GM21529 (cell line): ENCODE measurements around the gene DCDC2C.

Experiments
- ATAC-seq: cut with Tn5 transposase; IDR thresholded peaks from one replicate; pipeline ENCODE4 v1.9.1; 2021; ENCODE audit not compliant: unreplicated experiment

The DCDC2C gene

DNA sequence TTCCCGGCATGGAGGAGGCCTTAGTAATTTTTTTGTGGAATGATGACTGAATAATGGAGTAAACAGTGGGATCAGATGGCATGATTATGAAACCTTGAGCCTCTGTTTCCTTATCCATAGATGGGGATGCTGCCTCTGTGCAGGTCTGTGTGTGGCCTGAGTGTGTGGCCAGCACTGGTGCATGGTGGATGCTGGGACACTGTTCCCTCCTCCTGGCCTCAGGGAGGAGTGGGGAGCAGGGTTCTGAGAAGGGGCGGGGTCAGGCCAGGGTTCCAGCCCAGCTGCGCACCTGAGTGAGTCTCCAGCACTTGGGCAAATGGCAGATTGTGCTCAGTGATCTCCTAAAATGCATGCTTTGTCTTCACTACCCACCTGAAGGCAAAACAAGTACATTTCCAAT, 66.4 kb downstream of the DCDC2C start:
- no peak for ATAC-seq

DNA sequence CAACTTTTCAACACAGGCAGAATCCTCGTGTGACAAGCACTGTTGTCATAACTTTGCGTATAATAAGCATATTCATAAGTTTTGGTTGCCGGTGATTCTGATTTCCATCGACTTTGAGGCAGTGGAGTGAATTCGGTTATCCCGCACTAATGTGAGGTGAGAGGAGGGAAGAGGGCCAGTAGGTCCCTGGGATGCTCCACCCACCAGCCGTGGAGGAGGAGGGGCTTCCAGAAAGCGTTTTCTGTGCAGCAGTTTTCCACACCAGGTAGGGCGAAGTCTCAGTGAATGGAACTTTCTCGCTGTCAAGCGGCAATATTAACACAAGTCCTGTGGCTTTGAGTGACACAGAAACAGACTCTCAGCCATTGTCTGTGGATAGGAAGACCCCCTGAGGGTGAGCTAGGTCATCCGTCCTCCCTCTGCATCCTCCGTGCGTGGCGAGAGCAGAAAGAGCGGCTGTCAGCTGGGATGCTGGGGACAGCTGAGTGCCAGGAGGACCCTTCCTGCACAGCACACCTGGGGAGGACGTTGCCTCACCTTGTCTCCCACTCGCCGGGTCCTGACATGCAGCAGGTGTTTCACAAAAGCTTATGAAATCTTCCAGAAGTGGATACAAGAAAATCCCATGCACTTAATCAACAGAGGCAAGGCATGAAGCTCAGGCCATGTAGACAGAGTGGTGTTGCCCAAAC, 67.5 kb downstream of the DCDC2C start:
- no peak for ATAC-seq

DNA sequence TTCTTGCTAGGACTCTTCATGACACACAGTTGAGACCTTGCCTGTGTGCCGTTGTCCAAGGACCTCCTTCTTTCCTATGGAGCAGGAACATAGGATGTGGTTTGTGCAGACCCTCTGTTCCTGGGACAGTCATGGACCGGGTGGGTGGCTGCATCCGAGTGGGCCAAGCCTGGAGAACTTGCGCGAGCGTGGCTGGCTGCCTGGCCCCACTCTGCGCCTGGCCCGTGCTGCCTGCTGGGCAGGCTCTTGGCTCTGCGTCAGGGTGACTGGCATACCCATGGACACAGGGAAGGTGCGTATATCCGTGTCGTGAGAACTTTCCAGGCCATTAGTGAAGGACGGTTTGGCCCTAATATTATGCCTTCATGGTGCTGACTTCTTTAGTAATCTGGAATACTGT, 68.2 kb downstream of the DCDC2C start:
- no peak for ATAC-seq

DNA sequence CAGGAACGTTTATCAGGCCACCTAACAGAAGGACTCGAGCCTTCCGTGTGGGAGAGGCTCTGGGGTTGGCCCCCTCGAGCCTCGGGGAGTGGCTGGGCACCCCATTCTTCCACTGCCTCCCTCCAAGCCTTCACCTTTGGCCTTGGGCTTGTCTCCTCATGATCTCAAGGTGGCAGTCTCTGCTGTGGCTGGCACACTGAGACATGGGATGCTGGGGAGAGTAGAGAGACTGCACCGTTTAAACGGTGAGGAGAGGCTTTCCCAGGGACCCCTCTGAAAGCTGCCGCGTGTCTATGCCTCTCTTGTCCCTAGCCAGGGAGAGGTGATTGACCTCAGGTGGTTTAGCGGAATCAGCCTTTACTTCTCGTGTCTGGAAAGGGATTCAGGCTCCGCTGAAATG, 71.0 kb downstream of the DCDC2C start:
- ATAC-seq: no peak

DNA sequence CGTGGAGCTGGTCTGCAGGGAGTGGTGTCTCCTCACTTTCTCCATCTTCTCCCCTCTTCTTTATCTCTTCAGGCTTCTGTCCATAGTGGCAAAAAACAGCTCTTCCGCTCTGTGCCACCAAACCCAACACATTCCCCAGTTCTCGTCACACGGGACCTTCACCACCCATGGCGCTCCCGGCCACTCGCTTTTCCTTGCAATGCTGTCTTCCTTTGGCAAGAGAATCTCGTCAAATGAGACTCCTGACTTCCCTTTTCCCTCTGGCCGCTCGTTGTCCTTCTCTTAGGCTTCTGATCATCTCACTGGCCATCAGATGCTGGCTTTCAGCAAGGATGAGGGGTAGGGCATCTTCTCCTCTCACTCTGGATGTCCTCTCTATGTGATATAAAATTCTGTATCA, 72.9 kb downstream of the DCDC2C start:
- no peak for ATAC-seq

DNA sequence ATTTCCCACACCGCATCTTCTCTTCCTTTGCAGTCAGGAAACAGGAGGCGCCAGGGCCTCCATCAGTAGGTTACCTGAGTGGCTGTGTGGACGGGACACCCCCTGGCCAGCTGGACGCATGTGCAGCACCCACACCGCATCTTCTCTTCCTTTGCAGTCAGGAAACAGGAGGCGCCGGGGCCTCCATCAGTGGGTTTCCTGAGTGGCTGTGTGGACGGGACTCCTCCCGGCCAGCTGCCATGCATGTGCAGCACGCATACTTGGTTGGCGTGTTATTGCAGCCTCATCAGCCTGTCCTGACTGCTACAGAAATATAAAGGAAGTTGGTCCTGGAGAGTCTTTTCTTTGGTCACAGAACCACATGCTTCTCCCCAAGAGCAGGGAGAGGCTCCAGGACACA, 74.6 kb downstream of the DCDC2C start:
- no peak for ATAC-seq

DNA sequence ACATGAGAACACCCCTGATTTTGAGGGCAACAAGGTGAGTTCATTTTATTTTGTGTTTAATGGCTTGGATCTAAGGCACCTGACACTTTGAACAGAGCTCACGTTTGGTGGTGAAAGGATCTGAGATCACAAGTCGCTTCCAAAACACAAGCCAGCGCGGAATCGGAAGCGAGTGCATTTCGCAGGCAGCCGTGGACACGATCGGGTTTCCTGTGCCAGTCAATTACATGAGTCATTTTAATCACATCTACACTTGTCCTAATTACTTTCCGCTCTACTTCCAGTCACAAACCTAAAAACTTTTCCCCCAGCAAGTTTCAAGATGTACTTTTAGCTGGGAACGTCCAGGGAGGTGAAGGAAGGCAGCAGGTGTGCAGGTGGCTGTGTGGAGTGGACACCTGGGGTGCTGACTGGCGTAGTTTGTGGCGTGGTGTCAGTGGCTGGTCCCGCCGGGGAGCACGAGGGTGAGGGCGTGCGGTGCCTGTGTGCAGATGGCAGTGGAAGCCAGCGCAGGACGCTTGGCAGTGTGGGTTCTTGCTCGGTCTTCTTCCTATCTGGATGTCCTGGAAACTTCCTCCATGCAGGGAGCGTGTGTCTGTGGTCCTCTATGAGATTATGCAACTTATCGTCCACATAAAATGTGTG, 75.6 kb downstream of the DCDC2C start:
- no peak for ATAC-seq

DNA sequence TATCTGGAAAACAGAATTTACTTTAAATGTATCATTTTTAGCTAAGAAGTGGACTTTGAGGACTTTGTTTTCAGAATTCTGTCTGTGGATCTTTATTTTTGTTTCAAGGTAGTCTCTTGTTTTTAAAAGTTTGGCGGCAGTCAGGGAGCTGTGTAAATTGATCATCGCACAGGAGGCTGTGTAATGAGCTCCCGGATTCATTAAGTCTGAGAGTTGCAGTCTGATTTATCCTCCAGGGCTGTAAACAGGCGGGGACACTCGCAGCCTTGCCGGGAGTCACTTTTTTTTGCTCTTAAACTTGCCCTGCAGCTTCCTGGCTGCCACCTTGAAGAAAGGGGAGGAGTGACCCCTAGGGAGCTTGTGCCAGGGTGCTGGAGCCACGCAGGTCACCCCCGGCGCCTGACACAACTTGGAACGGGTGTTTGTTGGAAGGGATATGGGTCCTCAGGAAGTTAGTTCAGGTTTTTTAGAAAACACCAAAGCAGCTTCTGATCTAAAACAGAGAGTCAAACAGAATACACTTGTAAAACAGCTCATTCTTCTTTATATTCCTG, 76.2 kb downstream of the DCDC2C start:
- ATAC-seq: no peak

DNA sequence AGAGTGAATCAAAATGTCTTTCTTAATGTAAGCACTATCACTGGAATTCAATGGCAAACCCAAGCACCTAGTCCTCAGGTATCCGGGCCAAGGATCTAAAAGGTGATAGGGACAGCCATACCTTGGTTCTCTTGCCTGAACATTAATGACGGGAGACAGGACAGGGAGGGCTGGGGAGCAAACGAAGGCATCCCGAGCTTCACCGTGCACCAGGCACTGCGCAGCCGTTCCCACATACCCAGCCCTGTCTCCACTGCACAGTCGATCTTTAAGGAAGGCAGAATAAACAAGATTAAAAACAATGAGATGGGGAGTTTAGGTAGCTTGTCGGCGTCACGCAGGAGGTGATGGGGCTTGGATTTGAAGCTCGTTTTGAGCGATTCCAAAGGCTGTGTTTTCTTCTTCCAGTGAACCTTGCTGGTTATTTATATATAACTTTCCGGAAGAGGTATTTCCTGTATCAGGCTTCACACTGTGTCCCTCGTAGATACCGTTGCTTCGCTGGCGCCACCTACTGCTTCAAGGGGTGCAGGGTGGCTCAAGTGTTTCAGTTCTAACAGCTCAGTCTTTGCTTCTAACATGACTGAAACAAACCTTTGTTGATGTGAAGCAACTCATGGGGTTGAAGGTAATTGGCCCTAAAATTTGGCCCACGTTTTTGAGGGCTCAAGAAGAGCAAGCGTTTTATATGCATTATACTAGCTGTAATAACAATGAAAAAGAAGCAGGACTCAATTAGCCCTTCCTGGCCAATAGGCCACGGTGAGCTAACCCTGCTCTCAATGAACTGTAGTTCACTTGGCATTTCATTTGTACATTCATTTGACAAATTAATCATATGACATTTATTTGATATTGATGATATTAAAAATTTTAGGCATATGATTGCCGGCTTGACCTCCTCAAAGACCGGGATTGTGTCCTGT, 77.4 kb downstream of the DCDC2C start:
- ATAC-seq: peak; percentile 99

DNA sequence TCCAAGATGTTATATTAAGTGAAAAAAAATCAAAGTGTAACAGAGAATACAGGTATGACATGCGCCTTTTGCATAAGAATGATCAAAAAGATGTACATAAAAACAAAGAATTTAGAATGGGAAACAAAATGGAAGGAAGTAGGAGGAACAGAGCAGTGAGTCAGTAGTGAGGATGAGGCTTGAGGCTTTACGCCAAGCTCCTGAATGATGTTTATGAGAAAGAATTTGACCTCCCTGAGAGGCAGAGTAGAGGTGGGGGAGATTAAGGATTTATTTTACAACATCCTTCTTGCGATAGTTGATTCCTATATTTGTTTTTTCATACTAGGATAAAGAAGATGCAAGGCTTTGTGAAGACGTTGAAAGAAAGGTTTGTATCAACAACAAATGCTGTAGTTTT, 81.4 kb downstream of the DCDC2C start:
- no peak for ATAC-seq

DNA sequence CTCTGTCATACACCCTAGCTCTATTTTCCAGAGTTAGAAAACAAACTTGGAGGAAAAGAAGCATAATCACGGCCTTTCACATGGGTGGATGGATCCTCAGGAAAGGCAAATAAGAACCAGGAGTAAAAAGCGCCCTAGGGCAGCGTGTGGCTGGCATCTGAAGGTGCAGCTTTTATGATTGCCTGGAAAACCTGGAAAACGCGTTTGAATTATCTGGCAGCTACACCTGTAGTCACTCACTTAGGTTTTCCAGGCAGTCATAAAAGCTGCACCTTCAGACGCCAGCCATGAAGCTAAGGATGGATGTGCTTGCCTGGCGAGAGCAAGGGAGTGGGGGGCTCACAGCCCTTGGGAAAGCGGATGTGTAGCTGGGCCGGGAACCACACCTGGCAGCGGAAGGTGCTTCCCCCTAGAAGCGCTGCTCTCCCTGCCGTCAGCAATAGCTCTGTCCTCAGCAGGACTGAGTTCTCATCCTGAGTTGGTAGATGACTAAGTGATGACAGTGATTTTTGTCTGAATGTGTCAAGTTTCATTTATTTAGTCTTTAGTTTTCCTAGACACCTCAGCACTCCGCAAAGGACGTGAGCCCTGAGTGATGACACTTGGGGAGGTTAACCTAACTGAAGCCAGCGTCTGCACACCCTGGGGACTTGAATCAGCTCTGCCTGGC, 82.0 kb downstream of the DCDC2C start:
- ATAC-seq: no peak

DNA sequence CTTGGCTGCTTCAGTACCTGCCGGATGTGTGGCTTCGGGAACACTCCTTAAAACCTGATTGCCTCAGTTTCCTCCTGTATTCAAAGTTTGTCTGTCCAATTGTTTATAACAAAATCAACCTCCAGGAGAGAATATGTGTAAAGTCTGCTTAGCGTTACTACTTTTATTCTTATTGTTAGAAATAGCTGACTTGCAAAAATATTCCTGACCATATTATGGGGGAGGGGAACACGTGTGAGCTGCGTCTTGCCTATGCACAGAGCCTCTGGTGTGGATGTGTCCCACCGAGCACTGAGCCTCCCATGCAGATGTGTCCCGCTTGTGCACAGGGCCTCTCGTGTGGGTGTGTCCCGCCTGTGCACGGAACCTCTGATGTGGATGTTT, 82.5 kb downstream of the DCDC2C start:
- ATAC-seq: no peak

DNA sequence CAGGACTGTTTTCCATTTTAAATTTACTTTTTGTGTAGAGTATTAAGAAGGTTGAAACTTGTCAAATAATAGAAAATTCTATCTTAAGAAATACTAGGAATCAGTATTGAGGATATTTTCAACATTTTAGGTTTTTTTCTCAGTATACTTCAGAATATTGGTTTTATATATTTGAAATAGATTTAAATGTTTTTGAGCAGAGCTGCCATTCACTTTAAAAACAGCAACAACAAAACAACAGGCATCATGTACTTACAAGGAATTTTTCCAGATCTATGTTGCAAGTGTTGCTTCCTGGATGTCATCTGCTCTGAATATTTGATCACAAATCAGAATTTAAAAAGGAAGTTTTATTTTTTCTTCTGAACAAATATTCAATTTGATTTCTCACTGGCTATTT, 84.4 kb downstream of the DCDC2C start:
- no peak for ATAC-seq

DNA sequence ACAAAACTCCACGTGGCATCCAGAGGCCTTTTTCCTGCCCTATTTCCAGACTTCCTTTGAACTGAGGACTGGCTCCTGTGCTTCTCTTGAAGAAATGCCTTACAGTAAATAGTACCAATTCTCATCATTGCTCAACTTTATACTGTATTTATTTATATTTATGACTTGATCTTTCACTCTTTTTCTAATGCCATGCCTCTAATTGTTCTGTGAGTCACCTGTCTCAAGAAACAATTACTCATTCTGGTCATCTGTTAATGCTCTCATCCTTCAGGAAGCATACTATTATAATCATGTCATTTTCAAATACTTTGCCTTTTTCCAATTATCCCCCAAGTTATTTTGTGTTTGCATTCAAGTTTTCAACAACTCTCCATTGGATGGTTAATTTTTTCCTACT, 85.9 kb downstream of the DCDC2C start:
- no peak for ATAC-seq

DNA sequence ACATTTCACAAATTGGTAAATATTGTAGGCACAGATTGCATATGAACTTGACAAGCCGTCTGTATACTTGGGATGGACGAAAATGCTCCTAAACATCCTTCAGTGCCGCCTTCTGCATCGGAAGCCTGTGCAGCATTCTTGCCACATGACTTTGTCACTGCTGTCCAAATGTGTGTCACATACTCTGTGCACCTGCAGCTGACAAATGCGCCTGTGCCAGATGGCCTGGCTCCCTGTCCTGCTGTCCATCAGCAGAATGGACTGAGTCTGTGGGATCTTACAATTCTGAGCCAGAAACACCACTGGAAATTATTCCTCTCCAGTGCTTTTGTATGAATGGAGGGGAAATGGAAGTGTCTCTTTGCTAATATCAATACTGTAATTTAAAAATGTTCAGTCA, 89.9 kb downstream of the DCDC2C start:
- no peak for ATAC-seq

DNA sequence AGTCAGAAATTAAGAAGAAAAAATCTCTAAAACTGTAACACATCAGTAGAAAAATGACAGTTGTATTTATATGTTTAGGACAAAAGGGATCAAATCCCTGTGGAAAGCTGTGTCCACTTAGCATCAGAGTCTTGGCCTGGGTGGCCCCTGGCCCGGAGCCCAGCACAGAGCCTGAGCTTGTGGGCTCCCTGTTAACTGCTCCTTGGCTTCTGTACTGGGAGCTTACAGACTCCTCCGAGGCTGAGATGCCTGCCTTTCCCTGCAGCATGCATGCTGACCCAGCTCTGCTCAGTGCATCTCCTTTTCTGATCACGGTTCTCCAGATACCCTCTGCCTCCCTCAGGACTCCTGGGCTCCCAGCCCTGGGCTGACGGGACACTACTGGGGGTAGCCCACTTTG, 98.1 kb downstream of the DCDC2C start:
- no peak for ATAC-seq

DNA sequence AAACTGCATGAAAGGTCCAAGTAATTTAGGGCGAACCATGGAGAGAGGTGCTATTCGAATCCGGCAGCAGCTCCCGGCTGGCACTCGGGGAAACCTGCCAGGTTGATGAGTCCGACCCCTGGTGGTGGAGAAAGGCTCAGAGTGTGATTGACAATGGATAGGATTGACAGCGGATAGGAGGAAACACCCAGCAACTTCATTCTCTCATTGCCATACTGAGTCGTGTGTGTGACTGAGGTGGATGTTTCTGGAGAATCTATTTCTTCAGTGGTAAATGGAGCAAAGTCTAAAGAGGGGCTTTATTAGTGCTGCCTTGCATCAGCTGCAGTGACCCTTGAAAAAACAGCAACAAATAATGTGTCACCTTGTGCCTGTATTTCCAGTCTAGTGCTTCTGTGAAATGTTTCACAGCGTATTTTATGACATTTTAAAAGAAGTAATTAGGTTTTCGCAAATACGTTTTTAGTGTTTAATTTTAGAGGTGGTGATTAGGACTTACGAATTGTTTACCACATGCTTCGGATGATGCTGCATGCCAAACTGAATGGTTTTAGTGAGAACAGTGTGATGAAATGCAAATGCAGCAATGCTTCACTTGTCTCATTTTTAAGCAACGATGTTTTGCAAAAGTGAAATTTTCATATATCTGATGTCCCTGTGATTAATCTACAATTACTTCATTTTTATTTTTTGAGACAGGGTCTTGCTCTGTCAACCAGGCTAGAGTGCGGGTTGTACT, 102.0 kb downstream of the DCDC2C start:
- no peak for ATAC-seq

DNA sequence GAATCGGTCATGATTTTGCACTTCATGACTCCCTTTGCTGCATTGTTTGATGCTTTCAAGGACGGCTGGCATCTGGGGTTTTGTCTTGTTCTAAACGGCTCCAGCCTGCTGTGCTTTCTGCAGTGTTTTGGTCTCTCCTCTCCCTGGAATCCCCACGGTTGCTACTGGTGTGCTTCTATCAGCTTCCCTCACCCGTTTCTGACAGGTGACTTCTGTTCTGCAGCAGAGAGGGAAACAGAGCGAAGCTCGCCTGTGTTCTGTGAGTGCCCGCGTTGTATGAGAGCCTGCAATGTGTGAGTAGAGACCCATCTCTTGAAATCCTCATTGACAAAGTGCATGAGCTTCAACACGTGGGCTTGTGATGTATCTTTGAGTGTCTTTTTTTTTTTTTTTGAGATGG, 102.8 kb downstream of the DCDC2C start:
- ATAC-seq: no peak

DNA sequence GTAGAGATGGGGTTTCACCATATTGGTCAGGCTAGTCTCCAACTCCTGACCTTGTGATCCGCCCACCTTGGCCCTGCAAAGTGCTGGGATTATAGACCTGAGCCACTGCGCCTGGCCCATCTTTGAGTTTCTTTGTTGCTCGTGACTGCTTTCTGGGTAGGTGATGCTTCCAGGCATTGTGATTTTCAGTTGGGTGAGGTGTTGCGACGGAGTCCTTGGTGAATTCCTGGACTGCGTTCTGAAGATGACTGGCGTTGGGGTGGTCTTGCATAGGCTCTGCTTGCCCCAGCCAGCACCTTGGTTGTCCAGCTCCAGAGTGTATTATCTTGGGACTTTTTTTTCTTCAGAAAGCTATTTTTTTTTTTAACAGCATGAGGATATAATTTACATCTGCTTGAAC, 103.4 kb downstream of the DCDC2C start:
- no peak for ATAC-seq

DNA sequence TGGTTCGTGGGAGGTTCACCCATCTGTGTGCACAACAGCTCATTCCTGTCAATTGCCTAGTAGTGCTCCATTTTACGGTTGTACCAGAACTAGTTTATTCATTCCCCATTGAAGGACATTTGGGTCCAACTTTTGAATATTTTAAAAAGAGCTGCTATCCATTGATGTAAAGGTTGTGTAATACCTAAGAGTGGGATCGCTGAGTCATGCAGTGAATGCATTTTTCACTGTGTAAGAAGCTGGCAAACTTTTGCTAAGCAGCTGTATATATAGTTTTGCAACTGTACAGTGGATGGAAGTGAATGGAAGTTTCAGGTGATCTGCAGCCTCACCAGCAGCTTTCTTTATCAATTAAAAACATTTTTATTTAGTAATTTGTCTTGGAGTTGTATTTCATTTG, 104.5 kb downstream of the DCDC2C start:
- no peak for ATAC-seq
